ENCODE measurements around the gene DLG2. TPM values are rescaled to one million over a fixed set of nuclear protein-coding genes. Genes with fewer than 3 reads are reported as not detected.

The DLG2 gene
- total and polyA plus RNA-seq, 9 of the 15 experiments (the other 6 are each of a cell fraction or from before 2014, with no cell fraction given) = 0.52 to 1.6 (median 0.95) TPM

DNA sequence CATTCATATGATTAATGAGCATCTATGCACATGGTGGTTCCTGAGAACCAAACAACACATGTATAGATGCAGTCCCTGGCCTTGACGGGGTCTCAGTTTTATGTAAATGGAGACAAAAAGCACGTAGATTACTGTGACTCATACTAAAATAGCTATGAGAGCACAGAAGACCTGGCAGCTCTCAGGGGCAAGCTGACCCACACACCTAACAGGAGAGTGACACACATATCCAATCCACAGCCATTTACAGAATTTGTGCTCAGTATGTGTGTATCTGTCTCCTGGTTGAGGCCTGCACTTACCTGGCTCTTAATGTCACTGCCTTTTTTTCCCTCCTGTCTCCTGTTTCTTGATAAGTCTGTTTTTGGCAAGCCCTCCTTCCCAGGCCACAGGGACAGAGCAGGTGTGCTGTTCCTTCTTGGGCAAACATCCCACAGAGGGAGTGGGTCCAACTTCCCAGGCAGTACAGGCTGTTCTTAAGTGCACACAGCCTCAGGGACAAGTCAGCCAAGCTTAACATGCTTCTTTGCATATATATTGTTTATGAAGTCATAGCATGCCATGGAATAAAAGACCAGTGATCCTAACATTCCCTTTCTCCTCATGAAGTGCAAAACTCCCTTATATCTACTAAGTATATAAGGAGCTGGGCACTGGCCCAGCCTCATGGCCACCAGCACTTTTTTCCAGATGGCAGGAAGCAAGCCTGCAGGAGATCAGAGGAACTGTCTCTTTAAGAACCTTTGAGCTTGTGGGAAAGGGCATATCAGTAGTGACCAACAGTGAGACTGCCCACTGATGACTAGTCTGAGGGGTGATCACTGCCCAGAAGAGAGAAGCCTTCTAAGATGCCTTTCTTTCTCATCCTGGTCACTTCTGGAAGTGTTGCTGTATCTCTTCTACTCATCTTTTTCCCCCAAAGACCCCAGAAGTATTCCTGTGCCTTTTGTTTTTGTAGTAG, 2216.3 kb downstream of the DLG2 start (continued):
- TF ChIP-seq ZNF592 (IDR thresholded peaks at IDR 0.05) = no peak
- TF ChIP-seq ESRRB (CRISPR knock-in tag; IDR thresholded peaks at IDR 0.05; ENCODE audit: borderline replicate concordance) = no peak
- TF ChIP-seq ZNF764 (CRISPR knock-in tag; IDR thresholded peaks at IDR 0.05; ENCODE audit: low read depth) = no peak
- no peak for TF ChIP-seq CREM (IDR thresholded peaks at IDR 0.05; ENCODE audit: low read depth)
- TF ChIP-seq ZEB2 (IDR thresholded peaks at IDR 0.05) = no peak
- no peak for TF ChIP-seq EZH2 (IDR thresholded peaks at IDR 0.05; ENCODE audit: borderline replicate concordance, low read depth, low read length)
- no peak for TF ChIP-seq NR2C2 (CRISPR knock-in tag; IDR thresholded peaks at IDR 0.05)
- no peak for TF ChIP-seq NR2C2 (tag; IDR thresholded peaks at IDR 0.05)
- TF ChIP-seq SOX6 (IDR thresholded peaks at IDR 0.05) = no peak
- TF ChIP-seq THRB (CRISPR knock-in tag; conservative IDR thresholded peaks at IDR 0.05) = no peak
- no peak for TF ChIP-seq ZBTB12 (CRISPR knock-in tag; IDR thresholded peaks at IDR 0.05)
- no peak for TF ChIP-seq CXXC5 (CRISPR knock-in tag; IDR thresholded peaks at IDR 0.05)

All from K562 (cell line).